Motor neuron (in vitro differentiated cells): ENCODE measurements around the gene DUSP10. TPM values are rescaled to one million over a fixed set of nuclear protein-coding genes. Genes with fewer than 3 reads are reported as not detected.
A peak's percentile ranks its signal among the peaks of the same experiment; 100 is the strongest.

Experiments
- ATAC-seq, 8 experiments: fragments of 200-7000 bp; cut with Tn5 transposase; replicated peaks in 6 of 8; 2 replicates each; pipeline ENCODE4 v1.8.0; 2021; ENCODE audit warnings: mild to moderate bottlenecking in 8 of 8, moderate library complexity in 8 of 8
- H3K27ac ChIP-seq, 2 donors: fragments of 250-450 bp; sonication (Bioruptor Pico); 2 replicates each; pipeline ENCODE4 v1.9.0; 2021; ENCODE audit warnings: antibody characterized with exemption in 2 of 2, mild to moderate bottlenecking in 2 of 2, moderate library complexity in 1 of 2
- H3K4me1 ChIP-seq, 2 donors: fragments of 250-450 bp; sonication (Bioruptor Pico); replicated peaks in 1 of 2; 2 replicates each; pipeline ENCODE4 v1.6.1; 2021; ENCODE audit warnings: antibody characterized with exemption in 2 of 2, mild to moderate bottlenecking in 2 of 2, moderate library complexity in 1 of 2
- H3K4me3 ChIP-seq, 5 donors: fragments of 250-450 bp; sonication (Bioruptor Pico); 2 replicates each; pipeline ENCODE4 v1.9.0; 2021; ENCODE audit warnings: antibody characterized with exemption in 5 of 5, mild to moderate bottlenecking in 5 of 5, moderate library complexity in 4 of 5
- WGBS, 10 experiments: fragments of 450-650 bp; shearing (Covaris generic); methylation state at CpG; one replicate each; pipeline ENCODE4 v1.0.0; 2022; 5-methylcytosine and 5-hydroxymethylcytosine counted together
- in situ Hi-C, 9 experiments: fragments of 400-800 bp; cut with MboI; loops; one replicate each; pipeline ENCODE4 v1.15.0; 2021; ENCODE audit warnings: low sequenced_read_pairs in 9 of 9, low pct_unique_long_range_greater_than_20kb in 2 of 9; ENCODE audit not compliant: unreplicated experiment in 9 of 9
- total RNA-seq, 8 experiments: library from RNA; unstranded; fragments of 300-600 nt; gene quantifications; 2 replicates each; pipeline versions ENCODE4 v1.2.3 to v1.2.4, GENCODE V29; 2022

Gene DUSP10
- total RNA-seq, 8 experiments from 2014 or later = 0.91 to 20.7 (median 10.3) TPM

GRCh38 chr1:221739677-221740025 is 2.2 kb downstream of the DUSP10 start:
- 83 to 100% (median 90%) methylated on average over 1 to 6 of the region's 6 CpGs; no CpG with 5 or more reads in 2 of the 10 experiments for WGBS, 10 experiments
- ATAC-seq = no peak
- in situ Hi-C loops = loop anchor here in 3 of 9 experiments (10.0 to 25.0 kb wide), 4 partner anchors 185 to 723 kb away; no protein-coding TSS in a partner anchor
- H3K27ac ChIP-seq = no peak overlapping the region
- H3K4me1 ChIP-seq = peaks cover 4 to 10% of the 10 kb centered on the region in 2 donors
- peak overlapping the region in 3 of 5 donors; percentile 52 to 55 (median 53) for H3K4me3 ChIP-seq

GRCh38 chr1:221739018-221739676 is 2.7 kb downstream of the DUSP10 start:
- Histone ChIP-seq H3K4me3 (no peak overlapping the region), H3K4me1 (peaks cover 4 to 10% of the 10 kb centered on the region in 2 donors), H3K27ac (no peak overlapping the region)
- no peak for ATAC-seq
- in situ Hi-C loops = loop anchor here in 3 of 9 experiments (10.0 to 25.0 kb wide), 4 partner anchors 184 to 723 kb away; no protein-coding TSS in a partner anchor
- WGBS, 10 experiments = 93 to 100% (median 100%) methylated on average over 1 to 14 of the region's 14 CpGs; no CpG with 5 or more reads in 3 of the 10 experiments

GRCh38 chr1:221736714-221737113 is 5.2 kb downstream of the DUSP10 start:
- H3K27ac ChIP-seq = no peak overlapping the region
- ATAC-seq = no peak

GRCh38 chr1:221735999-221736398 is 5.9 kb downstream of the DUSP10 start:
- Histone ChIP-seq H3K27ac (no peak overlapping the region), H3K4me3 (no peak overlapping the region), H3K4me1 (peaks cover 0 to 10% of the 10 kb centered on the region in 2 donors)
- no peak for ATAC-seq
- WGBS, 10 experiments = 56 to 100% (median 70%) methylated on average over 1 to 2 of the region's 2 CpGs; no CpG with 5 or more reads in 3 of the 10 experiments
- in situ Hi-C loops = loop anchor here in 3 of 9 experiments (10.0 to 25.0 kb wide), 4 partner anchors 181 to 726 kb away; no protein-coding TSS in a partner anchor

More at GRCh38 chr1:221736714-221737113, 5.2 kb downstream of the DUSP10 start:
- Histone ChIP-seq H3K4me1 (peaks cover 0 to 10% of the 10 kb centered on the region in 2 donors), H3K4me3 (no peak overlapping the region)
- 83 to 100% (median 93%) methylated on average over 1 to 8 of the region's 8 CpGs; no CpG with 5 or more reads in 5 of the 10 experiments for WGBS, 10 experiments
- in situ Hi-C loops = loop anchor here in 3 of 9 experiments (10.0 to 25.0 kb wide), 4 partner anchors 182 to 726 kb away; no protein-coding TSS in a partner anchor

- in situ Hi-C loops = loop anchor here in 3 of 9 experiments (10.0 to 25.0 kb wide), 4 partner anchors 179 to 728 kb away; no protein-coding TSS in a partner anchor
- no peak for ATAC-seq
- no peaks in the 10 kb centered on the region for H3K4me1 ChIP-seq
- no peak overlapping the region for H3K4me3 ChIP-seq
- H3K27ac ChIP-seq = no peak overlapping the region
Observed at GRCh38 chr1:221734187-221734586, 7.7 kb downstream of the DUSP10 start.

- Histone ChIP-seq H3K4me1 (no peaks in the 10 kb centered on the region), H3K4me3 (no peak overlapping the region), H3K27ac (no peak overlapping the region)
- ATAC-seq = peak in 1 of 8 experiments; percentile 19
- in situ Hi-C loops = loop anchor here in 3 of 9 experiments (10.0 to 25.0 kb wide), 4 partner anchors 177 to 730 kb away; no protein-coding TSS in a partner anchor
Observed at GRCh38 chr1:221732052-221732451, 9.8 kb downstream of the DUSP10 start.

- in situ Hi-C loops = loop anchor here in 3 of 9 experiments (10.0 to 25.0 kb wide), 4 partner anchors 175 to 732 kb away; no protein-coding TSS in a partner anchor
- Histone ChIP-seq H3K4me3 (no peak overlapping the region), H3K27ac (no peak overlapping the region), H3K4me1 (no peaks in the 10 kb centered on the region)
- WGBS, 10 experiments = 44 to 100% (median 80%) methylated on average over 1 to 6 of the region's 6 CpGs; no CpG with 5 or more reads in 1 of the 10 experiments
- no peak for ATAC-seq
Observed at GRCh38 chr1:221729771-221730330, 12.0 kb downstream of the DUSP10 start.

- Histone ChIP-seq H3K4me3 (no peak overlapping the region), H3K27ac (no peak overlapping the region), H3K4me1 (no peaks in the 10 kb centered on the region)
- WGBS, 10 experiments = 17 to 100% (median 80%) methylated on average over 1 of the region's 1 CpG; no CpG with 5 or more reads in 5 of the 10 experiments
- in situ Hi-C loops = loop anchor here in 3 of 9 experiments (25.0 kb wide), 3 partner anchors 434 to 734 kb away; no protein-coding TSS in a partner anchor
- no peak for ATAC-seq
Observed at GRCh38 chr1:221728037-221728505, 13.8 kb downstream of the DUSP10 start.

- WGBS, 10 experiments = 71 to 100% (median 95%) methylated on average over 1 to 3 of the region's 3 CpGs; no CpG with 5 or more reads in 1 of the 10 experiments
- Histone ChIP-seq H3K4me3 (no peak overlapping the region), H3K4me1 (no peaks in the 10 kb centered on the region), H3K27ac (no peak overlapping the region)
- ATAC-seq = no peak
- in situ Hi-C loops = loop anchor here in 3 of 9 experiments (25.0 kb wide), 3 partner anchors 435 to 735 kb away; no protein-coding TSS in a partner anchor
Observed at GRCh38 chr1:221727146-221728036, 14.5 kb downstream of the DUSP10 start.

- H3K4me1 ChIP-seq = no peaks in the 10 kb centered on the region
- in situ Hi-C loops = loop anchor here in 3 of 9 experiments (25.0 kb wide), 3 partner anchors 436 to 736 kb away; no protein-coding TSS in a partner anchor
- no peak overlapping the region for H3K4me3 ChIP-seq
- WGBS, 10 experiments = 19 to 100% (median 93%) methylated on average over 1 to 3 of the region's 3 CpGs
- ATAC-seq = peak in 2 of 8 experiments; percentile 29 to 47
- H3K27ac ChIP-seq = no peak overlapping the region
Observed at GRCh38 chr1:221725735-221726672, 15.9 kb downstream of the DUSP10 start.

GRCh38 chr1:221724931-221725605 is 16.8 kb downstream of the DUSP10 start:
- 72 to 100% (median 81%) methylated on average over 1 to 4 of the region's 4 CpGs; no CpG with 5 or more reads in 3 of the 10 experiments for WGBS, 10 experiments
- Histone ChIP-seq H3K27ac (no peak overlapping the region), H3K4me3 (no peak overlapping the region), H3K4me1 (no peaks in the 10 kb centered on the region)
- ATAC-seq = peak in 3 of 8 experiments; percentile 17 to 61 (median 61)
- in situ Hi-C loops = loop anchor here in 3 of 9 experiments (25.0 kb wide), 3 partner anchors 437 to 737 kb away; no protein-coding TSS in a partner anchor
